WTC11 (cell line): ENCODE results near the gene GNAS. TPM values are rescaled to one million over a fixed set of nuclear protein-coding genes. Genes with fewer than 3 reads are reported as not detected.

Experiments
- ATAC-seq: fragments of 200-7000 bp; cut with Tn5 transposase; 2 replicates; pipeline ENCODE4 v1.10.0; 2021; ENCODE audit warnings: mild to moderate bottlenecking, moderate library complexity
- CTCF ChIA-PET: fragments of 300-600 bp; sonication (Branson Sonifier 250); formaldehyde crosslinking; loops from one replicate; lab custom pipeline; 2021; ENCODE audit warnings: antibody characterized with exemption; lab: Charles Lee
- POLR2A ChIA-PET: fragments of 350-600 bp; sonication (Branson Sonifier 250); formaldehyde crosslinking; loops from one replicate; lab custom pipeline; 2021; ENCODE audit warnings: antibody characterized with exemption; lab: Charles Lee
- DNase-seq: peaks from one replicate; pipeline ENCODE4 v3.0.0; 2021; ENCODE audit warnings: low spot score
- H3K27ac Mint-ChIP-seq: 2 replicates; pipeline ENCODE4 v1.8.0; 2021; ENCODE audit warnings: mixed read lengths
- H3K27me3 Mint-ChIP-seq: 2 replicates; pipeline ENCODE4 v1.8.0; 2021; ENCODE audit warnings: low read depth, mild to moderate bottlenecking, moderate library complexity, mixed read lengths
- H3K36me3 Mint-ChIP-seq: 2 replicates; pipeline ENCODE4 v1.8.0; 2021; ENCODE audit warnings: mixed read lengths
- H3K4me1 Mint-ChIP-seq: 2 replicates; pipeline ENCODE4 v1.8.0; 2022; ENCODE audit warnings: mixed read lengths
- H3K4me3 Mint-ChIP-seq: 2 replicates; pipeline ENCODE4 v1.8.0; 2021; ENCODE audit warnings: mild to moderate bottlenecking, moderate library complexity, mixed read lengths
- H3K9me3 Mint-ChIP-seq: 2 replicates; pipeline ENCODE4 v1.8.0; 2021; ENCODE audit warnings: mixed read lengths
- CREM ChIP-seq: sonication (generic); formaldehyde crosslinking; IDR thresholded peaks from 2 replicates; pipeline ENCODE4 v1.8.1; 2022; ENCODE audit warnings: mild to moderate bottlenecking, missing genetic modification reagents, moderate library complexity
- ELF4 ChIP-seq: sonication (generic); formaldehyde crosslinking; IDR thresholded peaks from 2 replicates; pipeline ENCODE4 v1.8.1; 2022; ENCODE audit warnings: low read depth, mild to moderate bottlenecking, moderate library complexity, missing genetic modification reagents
- EMX1 ChIP-seq: fragments of 250-450 bp; sonication (Bioruptor Pico); IDR thresholded peaks from 2 replicates; pipeline ENCODE4 v1.8.0; 2021; ENCODE audit warnings: mild to moderate bottlenecking
- ESRRA ChIP-seq: sonication (generic); formaldehyde crosslinking; IDR thresholded peaks from 2 replicates; pipeline ENCODE4 v1.8.1; 2022; ENCODE audit warnings: mild to moderate bottlenecking, missing genetic modification reagents, borderline replicate concordance
- ETV6 ChIP-seq: sonication (generic); formaldehyde crosslinking; IDR thresholded peaks from 2 replicates; pipeline ENCODE4 v1.8.1; 2022; ENCODE audit warnings: mild to moderate bottlenecking, missing genetic modification reagents
- FOXJ3 ChIP-seq: sonication (generic); formaldehyde crosslinking; IDR thresholded peaks from 2 replicates; pipeline ENCODE4 v1.9.0; 2021; ENCODE audit warnings: missing genetic modification reagents, mild to moderate bottlenecking, borderline replicate concordance
- GTF2I ChIP-seq: fragments of 250-450 bp; sonication (Bioruptor Pico); conservative IDR thresholded peaks from 2 replicates; pipeline ENCODE4 v1.4.0; 2021; ENCODE audit warnings: mild to moderate bottlenecking
- JUN ChIP-seq: sonication (generic); formaldehyde crosslinking; IDR thresholded peaks from 2 replicates; pipeline ENCODE4 v1.8.0; 2023; ENCODE audit warnings: mild to moderate bottlenecking, missing genetic modification reagents
- KAT7 ChIP-seq: sonication (generic); formaldehyde crosslinking; IDR thresholded peaks from 2 replicates; pipeline ENCODE4 v1.8.1; 2023; ENCODE audit warnings: missing genetic modification reagents, mild to moderate bottlenecking, borderline replicate concordance
- NFATC4 ChIP-seq: fragments of 250-450 bp; sonication (Bioruptor Pico); IDR thresholded peaks from 2 replicates; pipeline ENCODE4 v1.9.0; 2021; ENCODE audit warnings: mild to moderate bottlenecking
- NFE2L1 ChIP-seq: sonication (generic); formaldehyde crosslinking; IDR thresholded peaks from 2 replicates; pipeline ENCODE4 v1.8.1; 2023; ENCODE audit warnings: missing genetic modification reagents
- NR3C1 ChIP-seq: sonication (generic); formaldehyde crosslinking; conservative IDR thresholded peaks from 2 replicates; pipeline ENCODE4 v1.8.1; 2023; ENCODE audit warnings: low read depth, mild to moderate bottlenecking, missing genetic modification reagents
- OVOL2 ChIP-seq: fragments of 250-450 bp; sonication (Bioruptor Pico); IDR thresholded peaks from 2 replicates; pipeline ENCODE4 v1.9.0; 2021; ENCODE audit warnings: mild to moderate bottlenecking, borderline replicate concordance
- RELA ChIP-seq: sonication (generic); formaldehyde crosslinking; IDR thresholded peaks from 2 replicates; pipeline ENCODE4 v1.8.1; 2022; ENCODE audit warnings: missing genetic modification reagents, mild to moderate bottlenecking, borderline replicate concordance
- TCF7 ChIP-seq: sonication (generic); formaldehyde crosslinking; IDR thresholded peaks from 2 replicates; pipeline ENCODE4 v1.8.0; 2022; ENCODE audit warnings: mild to moderate bottlenecking, low read depth, missing genetic modification reagents, moderate library complexity
- TEAD4 ChIP-seq: sonication (generic); formaldehyde crosslinking; IDR thresholded peaks from 2 replicates; pipeline ENCODE4 v1.8.0; 2022; ENCODE audit warnings: mild to moderate bottlenecking, missing genetic modification reagents
- ZNF416 ChIP-seq: fragments of 250-450 bp; sonication (Bioruptor Pico); IDR thresholded peaks from 2 replicates; pipeline ENCODE4 v1.9.0; 2021; ENCODE audit warnings: mild to moderate bottlenecking, inconsistent platforms
- ZNF423 ChIP-seq: fragments of 250-450 bp; sonication (Bioruptor Pico); IDR thresholded peaks from 2 replicates; pipeline ENCODE4 v2.1.2; 2022; ENCODE audit warnings: mild to moderate bottlenecking, moderate library complexity
- total RNA-seq: library from RNA; stranded (reverse); gene quantifications from 3 replicates; pipeline ENCODE4 v1.2.3, GENCODE V29; 2021
- TF ChIP-seq, protein P1 (sequence below): sonication (generic); formaldehyde crosslinking; IDR thresholded peaks from 2 replicates; pipeline ENCODE4 v1.8.0; 2023; ENCODE audit warnings: mild to moderate bottlenecking, missing genetic modification reagents
- TF ChIP-seq, protein P2 (sequence below): sonication (generic); formaldehyde crosslinking; IDR thresholded peaks from 2 replicates; pipeline ENCODE4 v1.8.0; 2022; ENCODE audit warnings: mild to moderate bottlenecking, missing genetic modification reagents
- TF ChIP-seq, protein P3 (sequence below): fragments of 250-450 bp; sonication (Bioruptor Pico); IDR thresholded peaks from 2 replicates; pipeline ENCODE4 v1.9.0; 2021; ENCODE audit warnings: mild to moderate bottlenecking
- TF ChIP-seq, protein P4 (sequence below): fragments of 250-450 bp; sonication (Bioruptor Pico); IDR thresholded peaks from 2 replicates; pipeline ENCODE4 v1.9.0; 2021; ENCODE audit warnings: moderate library complexity, mild to moderate bottlenecking, inconsistent platforms, borderline replicate concordance
- TF ChIP-seq, protein P5 (sequence below): fragments of 250-450 bp; sonication (Bioruptor Pico); IDR thresholded peaks from 2 replicates; pipeline ENCODE4 v2.1.2; 2022; ENCODE audit warnings: mild to moderate bottlenecking, moderate library complexity
- TF ChIP-seq, protein P6 (sequence below): sonication (generic); formaldehyde crosslinking; IDR thresholded peaks from 2 replicates; pipeline ENCODE4 v1.8.0; 2023; ENCODE audit warnings: missing genetic modification reagents, mild to moderate bottlenecking, borderline replicate concordance
- TF ChIP-seq, protein P7 (sequence below): sonication (generic); formaldehyde crosslinking; IDR thresholded peaks from 2 replicates; pipeline ENCODE4 v1.8.0; 2022; ENCODE audit warnings: mild to moderate bottlenecking, missing genetic modification reagents

GNAS gene
- total RNA-seq, 1 experiment from 2014 or later, result 868 TPM

DNA sequence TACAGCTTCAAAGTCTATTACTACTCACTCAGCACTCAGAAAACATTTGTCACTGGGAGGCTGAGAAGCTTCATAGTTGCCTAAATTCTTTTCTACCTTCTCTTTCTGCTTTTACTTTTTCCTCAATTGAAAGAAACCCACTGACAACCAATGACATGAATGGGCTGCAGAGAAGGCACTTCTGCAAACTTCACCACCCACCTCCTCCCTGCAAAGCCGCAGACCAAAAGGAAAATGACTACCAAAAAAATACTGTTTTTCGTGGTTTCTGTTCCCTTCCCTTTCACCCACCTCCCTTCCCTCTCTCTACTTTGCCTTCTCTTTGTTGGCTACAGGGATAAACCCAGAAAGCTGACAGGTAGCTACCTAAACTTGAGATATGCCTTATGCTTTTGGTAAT, 5.1 kb upstream of the GNAS start:
- peaks cover 96% of the 10 kb centered on the region for H3K4me1 Mint-ChIP-seq
- H3K36me3 Mint-ChIP-seq, result peaks cover 41% of the 10 kb centered on the region
- no peak for ATAC-seq
- peak overlapping the region; percentile 55; the same call in 1 of the 2 replicates for H3K27ac Mint-ChIP-seq
- POLR2A ChIA-PET, result interaction anchor here (0.5 kb wide), 1 partner anchor 21 kb away, joined by 3 read pairs; no protein-coding TSS in a partner anchor
- peak overlapping the region; percentile 74; the same call in 1 of the 2 replicates for H3K4me3 Mint-ChIP-seq
- CTCF ChIA-PET, result interaction anchor here (2.4 kb wide), 1 partner anchor 23 kb away, joined by 7 read pairs; no protein-coding TSS in a partner anchor
- H3K9me3 Mint-ChIP-seq, result no peaks in the 10 kb centered on the region
- TF ChIP-seq, protein P1, sequence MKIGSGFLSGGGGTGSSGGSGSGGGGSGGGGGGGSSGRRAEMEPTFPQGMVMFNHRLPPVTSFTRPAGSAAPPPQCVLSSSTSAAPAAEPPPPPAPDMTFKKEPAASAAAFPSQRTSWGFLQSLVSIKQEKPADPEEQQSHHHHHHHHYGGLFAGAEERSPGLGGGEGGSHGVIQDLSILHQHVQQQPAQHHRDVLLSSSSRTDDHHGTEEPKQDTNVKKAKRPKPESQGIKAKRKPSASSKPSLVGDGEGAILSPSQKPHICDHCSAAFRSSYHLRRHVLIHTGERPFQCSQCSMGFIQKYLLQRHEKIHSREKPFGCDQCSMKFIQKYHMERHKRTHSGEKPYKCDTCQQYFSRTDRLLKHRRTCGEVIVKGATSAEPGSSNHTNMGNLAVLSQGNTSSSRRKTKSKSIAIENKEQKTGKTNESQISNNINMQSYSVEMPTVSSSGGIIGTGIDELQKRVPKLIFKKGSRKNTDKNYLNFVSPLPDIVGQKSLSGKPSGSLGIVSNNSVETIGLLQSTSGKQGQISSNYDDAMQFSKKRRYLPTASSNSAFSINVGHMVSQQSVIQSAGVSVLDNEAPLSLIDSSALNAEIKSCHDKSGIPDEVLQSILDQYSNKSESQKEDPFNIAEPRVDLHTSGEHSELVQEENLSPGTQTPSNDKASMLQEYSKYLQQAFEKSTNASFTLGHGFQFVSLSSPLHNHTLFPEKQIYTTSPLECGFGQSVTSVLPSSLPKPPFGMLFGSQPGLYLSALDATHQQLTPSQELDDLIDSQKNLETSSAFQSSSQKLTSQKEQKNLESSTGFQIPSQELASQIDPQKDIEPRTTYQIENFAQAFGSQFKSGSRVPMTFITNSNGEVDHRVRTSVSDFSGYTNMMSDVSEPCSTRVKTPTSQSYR (CRISPR knock-in tag), result no peak
- no peak for TF ChIP-seq ETV6 (CRISPR knock-in tag)
- TF ChIP-seq OVOL2 (CRISPR knock-in tag), result no peak
- TF ChIP-seq, protein P2, sequence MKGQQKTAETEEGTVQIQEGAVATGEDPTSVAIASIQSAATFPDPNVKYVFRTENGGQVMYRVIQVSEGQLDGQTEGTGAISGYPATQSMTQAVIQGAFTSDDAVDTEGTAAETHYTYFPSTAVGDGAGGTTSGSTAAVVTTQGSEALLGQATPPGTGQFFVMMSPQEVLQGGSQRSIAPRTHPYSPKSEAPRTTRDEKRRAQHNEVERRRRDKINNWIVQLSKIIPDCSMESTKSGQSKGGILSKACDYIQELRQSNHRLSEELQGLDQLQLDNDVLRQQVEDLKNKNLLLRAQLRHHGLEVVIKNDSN (CRISPR knock-in tag), result no peak
- no peak for TF ChIP-seq GTF2I (CRISPR knock-in tag)
- no peak for TF ChIP-seq ZNF423 (CRISPR knock-in tag)
- TF ChIP-seq ZNF416 (CRISPR knock-in tag), result no peak
- TF ChIP-seq CREM (CRISPR knock-in tag), result no peak
- TF ChIP-seq KAT7 (CRISPR knock-in tag), result no peak
- TF ChIP-seq ESRRA, result no peak
- TF ChIP-seq, protein P3, sequence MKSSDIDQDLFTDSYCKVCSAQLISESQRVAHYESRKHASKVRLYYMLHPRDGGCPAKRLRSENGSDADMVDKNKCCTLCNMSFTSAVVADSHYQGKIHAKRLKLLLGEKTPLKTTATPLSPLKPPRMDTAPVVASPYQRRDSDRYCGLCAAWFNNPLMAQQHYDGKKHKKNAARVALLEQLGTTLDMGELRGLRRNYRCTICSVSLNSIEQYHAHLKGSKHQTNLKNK (CRISPR knock-in tag), result no peak
- no peak for TF ChIP-seq ELF4 (CRISPR knock-in tag)
- TF ChIP-seq, protein P4, sequence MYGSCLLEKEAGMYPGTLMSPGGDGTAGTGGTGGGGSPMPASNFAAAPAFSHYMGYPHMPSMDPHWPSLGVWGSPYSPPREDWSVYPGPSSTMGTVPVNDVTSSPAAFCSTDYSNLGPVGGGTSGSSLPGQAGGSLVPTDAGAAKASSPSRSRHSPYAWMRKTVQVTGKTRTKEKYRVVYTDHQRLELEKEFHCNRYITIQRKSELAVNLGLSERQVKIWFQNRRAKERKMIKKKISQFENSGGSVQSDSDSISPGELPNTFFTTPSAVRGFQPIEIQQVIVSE, result no peak
- TF ChIP-seq RELA (CRISPR knock-in tag), result no peak
- no peak for TF ChIP-seq NFATC4 (CRISPR knock-in tag)
- no peak for TF ChIP-seq JUN (CRISPR knock-in tag)
- TF ChIP-seq, protein P5, sequence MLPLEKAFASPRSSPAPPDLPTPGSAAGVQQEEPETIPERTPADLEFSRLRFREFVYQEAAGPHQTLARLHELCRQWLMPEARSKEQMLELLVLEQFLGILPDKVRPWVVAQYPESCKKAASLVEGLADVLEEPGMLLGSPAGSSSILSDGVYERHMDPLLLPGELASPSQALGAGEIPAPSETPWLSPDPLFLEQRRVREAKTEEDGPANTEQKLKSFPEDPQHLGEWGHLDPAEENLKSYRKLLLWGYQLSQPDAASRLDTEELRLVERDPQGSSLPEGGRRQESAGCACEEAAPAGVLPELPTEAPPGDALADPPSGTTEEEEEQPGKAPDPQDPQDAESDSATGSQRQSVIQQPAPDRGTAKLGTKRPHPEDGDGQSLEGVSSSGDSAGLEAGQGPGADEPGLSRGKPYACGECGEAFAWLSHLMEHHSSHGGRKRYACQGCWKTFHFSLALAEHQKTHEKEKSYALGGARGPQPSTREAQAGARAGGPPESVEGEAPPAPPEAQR (CRISPR knock-in tag), result no peak
- no peak for TF ChIP-seq NFE2L1 (CRISPR knock-in tag)
- no peak for TF ChIP-seq EMX1 (CRISPR knock-in tag)
- H3K27me3 Mint-ChIP-seq, result peaks cover 17% of the 10 kb centered on the region
- DNase-seq, result no peak

DNA sequence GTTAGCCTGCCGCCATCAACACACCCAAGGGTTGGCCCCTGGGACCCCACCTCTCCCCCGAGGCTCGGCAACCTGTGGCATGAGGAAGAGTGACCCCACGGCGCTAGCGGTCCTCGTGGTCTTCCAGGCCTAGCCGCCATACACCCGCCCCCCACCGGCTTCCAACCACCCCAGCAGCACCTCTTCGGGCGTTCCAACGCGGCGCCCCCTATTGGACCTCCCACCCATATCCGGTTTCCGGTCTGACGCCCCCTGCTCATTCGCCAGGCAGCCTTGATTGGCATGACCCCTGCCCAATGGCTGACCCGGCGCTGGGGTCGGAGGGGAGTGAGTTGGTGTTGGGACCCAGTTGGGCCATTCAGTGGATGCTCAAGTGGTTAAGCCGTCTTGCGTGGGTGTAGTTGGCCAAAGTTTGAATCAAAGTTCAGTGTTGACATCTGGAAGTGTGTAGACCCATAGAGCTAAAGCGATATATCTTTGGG, 1.8 kb upstream of the GNAS start, which contains the start of gene GNAS-AS1:
Gene GNAS-AS1, minus strand, starts transcription at position 210 of the 482 bp plus-strand sequence.
- POLR2A ChIA-PET, result no interaction called here
- Mint-ChIP-seq H3K27ac (peak within 1 kb of the TSS; percentile 94), H3K4me1 (peaks cover 72% of the 10 kb centered on the region)
- TF ChIP-seq, protein P6, sequence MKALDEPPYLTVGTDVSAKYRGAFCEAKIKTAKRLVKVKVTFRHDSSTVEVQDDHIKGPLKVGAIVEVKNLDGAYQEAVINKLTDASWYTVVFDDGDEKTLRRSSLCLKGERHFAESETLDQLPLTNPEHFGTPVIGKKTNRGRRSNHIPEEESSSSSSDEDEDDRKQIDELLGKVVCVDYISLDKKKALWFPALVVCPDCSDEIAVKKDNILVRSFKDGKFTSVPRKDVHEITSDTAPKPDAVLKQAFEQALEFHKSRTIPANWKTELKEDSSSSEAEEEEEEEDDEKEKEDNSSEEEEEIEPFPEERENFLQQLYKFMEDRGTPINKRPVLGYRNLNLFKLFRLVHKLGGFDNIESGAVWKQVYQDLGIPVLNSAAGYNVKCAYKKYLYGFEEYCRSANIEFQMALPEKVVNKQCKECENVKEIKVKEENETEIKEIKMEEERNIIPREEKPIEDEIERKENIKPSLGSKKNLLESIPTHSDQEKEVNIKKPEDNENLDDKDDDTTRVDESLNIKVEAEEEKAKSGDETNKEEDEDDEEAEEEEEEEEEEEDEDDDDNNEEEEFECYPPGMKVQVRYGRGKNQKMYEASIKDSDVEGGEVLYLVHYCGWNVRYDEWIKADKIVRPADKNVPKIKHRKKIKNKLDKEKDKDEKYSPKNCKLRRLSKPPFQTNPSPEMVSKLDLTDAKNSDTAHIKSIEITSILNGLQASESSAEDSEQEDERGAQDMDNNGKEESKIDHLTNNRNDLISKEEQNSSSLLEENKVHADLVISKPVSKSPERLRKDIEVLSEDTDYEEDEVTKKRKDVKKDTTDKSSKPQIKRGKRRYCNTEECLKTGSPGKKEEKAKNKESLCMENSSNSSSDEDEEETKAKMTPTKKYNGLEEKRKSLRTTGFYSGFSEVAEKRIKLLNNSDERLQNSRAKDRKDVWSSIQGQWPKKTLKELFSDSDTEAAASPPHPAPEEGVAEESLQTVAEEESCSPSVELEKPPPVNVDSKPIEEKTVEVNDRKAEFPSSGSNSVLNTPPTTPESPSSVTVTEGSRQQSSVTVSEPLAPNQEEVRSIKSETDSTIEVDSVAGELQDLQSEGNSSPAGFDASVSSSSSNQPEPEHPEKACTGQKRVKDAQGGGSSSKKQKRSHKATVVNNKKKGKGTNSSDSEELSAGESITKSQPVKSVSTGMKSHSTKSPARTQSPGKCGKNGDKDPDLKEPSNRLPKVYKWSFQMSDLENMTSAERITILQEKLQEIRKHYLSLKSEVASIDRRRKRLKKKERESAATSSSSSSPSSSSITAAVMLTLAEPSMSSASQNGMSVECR (CRISPR knock-in tag), result no peak
- TF ChIP-seq, protein P7, sequence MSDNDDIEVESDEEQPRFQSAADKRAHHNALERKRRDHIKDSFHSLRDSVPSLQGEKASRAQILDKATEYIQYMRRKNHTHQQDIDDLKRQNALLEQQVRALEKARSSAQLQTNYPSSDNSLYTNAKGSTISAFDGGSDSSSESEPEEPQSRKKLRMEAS, result no peak
- TF ChIP-seq NR3C1 (CRISPR knock-in tag) (no peak), TCF7 (no peak), FOXJ3 (CRISPR knock-in tag) (no peak), TEAD4 (no peak)

More for the DNA sequence above, 1.8 kb upstream of the GNAS start, which contains the start of gene GNAS-AS1:
- ATAC-seq, result peak; percentile 60
- Mint-ChIP-seq H3K27me3 (peaks cover 48% of the 10 kb centered on the region), H3K9me3 (no peaks in the 10 kb centered on the region), H3K36me3 (peaks cover 38% of the 10 kb centered on the region), H3K4me3 (peak within 1 kb of the TSS; percentile 74)
- CTCF ChIA-PET, result interaction anchor here (0.6 to 3.6 kb wide), 10 partner anchors 7 to 645 kb away, joined by 3 to 50 read pairs (median 7); partner anchors contain the start of gene STX16
- peak; percentile 95 for DNase-seq
